Stimulated activated CD8-positive, alpha-beta memory T cell treated with anti-CD3 and anti-CD28 coated beads, Interleukin-7, amount 100 ng/mL, for 48 hours (primary cell): ENCODE measurements around the gene CYSLTR2.
"Not testable (repeated sequence)": the region's sequence is repeated elsewhere in the genome, so short reads cannot be mapped to it uniquely, and the experiment has no call there.

Source experiments
- DNase-seq, 2 donors: peaks; one replicate each; pipeline ENCODE4 v3.0.0-alpha.2; 2020; ENCODE audit warnings: low read depth in 1 of 2; ENCODE audit errors: extremely low read depth in 1 of 2

The CYSLTR2 gene

DNA sequence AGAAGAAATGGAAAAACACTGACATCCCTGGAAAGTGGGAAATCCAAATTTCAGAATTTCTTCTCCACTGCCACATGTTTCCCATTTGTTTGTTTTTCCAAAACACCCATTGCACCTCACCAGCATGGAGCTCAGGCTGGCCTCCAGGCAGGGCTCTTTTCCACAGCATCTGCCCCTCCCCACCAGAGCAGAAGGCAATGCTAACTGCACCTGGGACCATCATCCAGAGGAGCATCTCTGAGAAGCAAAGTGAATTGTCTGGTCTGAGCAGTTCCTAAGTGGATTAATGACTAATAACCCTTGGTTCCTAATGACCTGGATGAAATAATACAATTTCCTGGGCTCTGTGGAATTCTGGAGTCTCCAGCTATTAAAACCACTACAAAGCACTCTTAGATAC, 8.8 kb upstream of the CYSLTR2 start:
- DNase-seq = no peak

DNA sequence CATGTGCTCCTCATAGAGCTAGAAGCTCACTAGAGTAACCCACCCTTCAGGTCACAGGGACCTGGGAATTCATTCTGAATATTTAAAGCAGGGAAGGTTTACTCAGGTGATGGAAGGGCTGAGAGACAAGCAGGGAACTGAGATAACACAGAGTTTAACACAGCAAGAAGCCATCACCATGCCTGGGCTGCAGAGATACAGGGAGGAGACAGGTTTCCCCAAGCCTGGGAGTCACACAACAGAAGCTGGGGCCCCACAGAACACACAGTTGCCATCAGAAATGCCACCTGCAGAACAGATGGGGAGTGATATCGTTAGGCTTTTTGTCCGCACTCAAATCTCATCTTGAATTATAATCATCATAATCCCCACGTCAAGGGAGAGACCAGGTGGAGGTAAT, 7.9 kb upstream of the CYSLTR2 start:
- DNase-seq = no peak

DNA sequence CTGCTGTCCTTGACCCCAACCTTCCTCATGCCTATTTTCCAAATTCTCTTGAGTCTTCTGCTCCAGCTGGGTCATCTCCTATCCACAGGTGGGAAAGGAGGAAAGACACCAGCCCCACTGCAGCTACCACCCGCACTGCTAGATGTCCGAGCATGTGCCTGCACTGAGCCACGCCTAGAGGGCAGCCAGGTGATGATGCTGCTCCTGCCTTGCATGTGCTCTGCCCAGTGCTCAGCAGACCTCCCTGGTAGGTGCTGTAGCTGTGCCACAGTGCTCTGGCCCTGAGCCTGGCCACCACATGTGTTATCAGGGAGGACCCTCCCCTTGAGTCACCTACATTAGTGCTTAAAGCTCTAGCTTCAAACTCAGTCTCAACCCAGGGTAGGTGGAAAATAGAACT, 6.9 kb upstream of the CYSLTR2 start:
- no peak for DNase-seq

DNA sequence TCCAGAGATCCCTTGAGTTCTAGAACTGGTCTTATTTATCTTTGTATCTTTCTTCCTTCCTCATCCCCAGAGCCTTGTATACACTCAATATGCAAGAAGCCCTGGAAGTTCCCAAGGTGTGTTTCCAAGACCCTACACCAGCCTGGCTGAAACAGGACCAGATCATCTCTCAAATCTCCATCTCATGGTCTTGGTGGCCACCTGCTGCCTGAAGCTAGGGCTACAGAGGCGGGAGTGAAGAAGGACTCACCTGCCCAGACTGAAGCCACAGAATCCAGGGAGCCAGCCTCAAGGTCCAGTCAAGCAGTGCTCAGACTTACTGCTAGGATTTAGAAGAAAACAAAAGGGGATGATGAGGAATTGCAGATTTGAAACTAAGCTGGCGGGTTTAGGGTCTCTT, 6.1 kb upstream of the CYSLTR2 start:
- DNase-seq = no peak

DNA sequence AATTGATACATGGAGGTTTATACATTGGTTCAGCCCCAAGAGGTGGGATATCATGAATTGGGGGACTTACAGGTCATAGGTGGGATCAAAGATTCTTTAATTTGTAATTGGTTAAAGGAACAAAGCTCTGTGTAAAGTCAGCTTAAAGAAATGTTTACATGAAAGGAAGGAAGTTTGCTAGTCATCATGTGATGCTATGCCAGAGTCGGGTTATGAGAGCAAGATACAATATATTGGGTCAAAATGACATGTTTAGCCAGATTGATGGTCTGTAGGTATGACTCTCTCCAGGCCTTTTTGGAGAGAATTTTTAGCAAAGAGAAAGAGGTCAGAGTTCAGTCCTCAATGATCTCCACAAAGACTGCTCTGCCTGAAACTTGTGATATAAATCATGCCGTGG, 5.3 kb upstream of the CYSLTR2 start:
- no peak for DNase-seq

DNA sequence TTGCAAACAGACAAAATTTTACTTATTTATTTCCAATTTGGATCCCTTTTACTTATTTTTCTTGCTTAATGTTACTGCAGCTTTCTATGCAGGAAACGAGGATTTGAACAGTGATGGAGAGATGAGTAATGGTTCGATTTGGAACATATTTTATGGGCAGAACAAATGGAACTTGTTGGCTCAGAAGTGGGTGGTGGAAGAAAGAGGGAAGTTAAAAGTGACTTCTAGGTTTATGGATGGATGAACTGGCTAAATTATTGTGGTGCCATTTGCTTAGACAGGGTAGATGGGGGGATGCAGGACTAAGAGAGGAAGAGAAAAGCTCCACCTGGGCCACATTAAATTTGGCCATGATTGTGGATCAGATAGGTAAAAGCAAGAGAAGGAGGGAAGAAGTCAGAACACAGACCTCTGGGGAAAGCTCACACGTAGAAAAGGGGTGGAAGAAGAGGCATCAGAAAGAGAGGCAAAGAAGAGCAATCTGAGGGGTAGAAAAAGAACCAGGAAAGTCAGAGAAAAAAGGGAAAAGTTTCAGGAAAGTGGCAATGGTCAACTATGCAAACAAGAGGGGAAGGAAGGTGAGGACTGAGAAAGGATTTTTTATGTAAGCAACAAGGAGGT, 768 bp upstream of the CYSLTR2 start:
- no peak for DNase-seq

DNA sequence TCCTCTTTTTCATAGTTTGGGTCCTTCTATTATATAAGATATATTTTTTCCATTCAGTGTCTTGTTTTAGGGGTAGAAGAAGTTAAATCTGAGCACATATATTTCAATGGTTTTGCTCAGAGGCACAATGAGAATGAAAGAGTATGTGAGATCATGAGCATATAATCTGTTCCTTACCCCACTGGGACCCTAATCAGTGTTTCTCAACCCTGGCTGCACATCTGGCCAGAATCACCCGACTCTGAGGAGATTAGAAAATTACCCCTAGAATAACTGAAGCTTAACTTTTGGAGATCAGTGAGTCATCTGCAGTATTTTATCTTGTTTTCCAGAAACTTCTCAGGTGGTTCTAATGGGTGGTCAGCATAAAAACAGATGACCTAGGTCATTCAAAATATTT, 782 bp downstream of the CYSLTR2 start:
- DNase-seq = no peak

DNA sequence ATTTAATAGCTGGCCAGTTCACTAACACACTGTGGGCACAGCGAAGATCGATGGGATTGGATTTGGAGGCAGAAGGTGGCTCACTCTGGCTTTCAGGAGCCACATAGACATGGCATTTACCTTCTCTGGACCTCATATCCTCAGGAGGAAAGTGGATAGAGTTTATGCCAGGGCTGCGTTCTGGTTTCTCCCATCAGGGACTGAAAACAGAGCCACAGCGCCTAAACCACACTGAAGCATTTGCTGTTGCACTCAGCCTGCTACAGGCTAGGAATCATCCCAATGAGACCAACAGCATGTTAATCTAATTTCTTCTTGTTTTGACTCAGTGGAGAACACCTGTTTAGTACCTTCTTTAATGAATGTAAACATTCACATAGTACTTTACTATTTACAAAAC, 1.6 kb downstream of the CYSLTR2 start:
- no peak for DNase-seq

DNA sequence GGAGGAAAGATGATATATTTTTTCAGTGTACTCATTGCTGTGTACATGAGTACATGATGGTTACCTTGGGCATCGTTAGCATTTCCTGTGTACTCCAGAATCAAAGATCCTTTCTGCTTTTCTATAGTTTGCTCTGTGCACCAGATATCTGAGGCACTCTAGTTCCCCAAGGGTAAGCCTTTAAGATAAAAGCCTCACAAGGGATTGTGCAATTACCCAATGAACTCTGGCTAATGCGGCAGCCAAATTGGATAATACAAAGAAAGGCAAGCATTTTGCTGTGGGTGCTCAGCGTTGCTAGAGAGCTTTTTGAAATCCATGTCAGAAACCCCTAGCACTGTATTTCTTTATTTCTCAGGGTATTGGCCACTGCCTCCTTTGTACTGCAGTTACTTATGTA, 2.9 kb downstream of the CYSLTR2 start:
- DNase-seq = no peak

DNA sequence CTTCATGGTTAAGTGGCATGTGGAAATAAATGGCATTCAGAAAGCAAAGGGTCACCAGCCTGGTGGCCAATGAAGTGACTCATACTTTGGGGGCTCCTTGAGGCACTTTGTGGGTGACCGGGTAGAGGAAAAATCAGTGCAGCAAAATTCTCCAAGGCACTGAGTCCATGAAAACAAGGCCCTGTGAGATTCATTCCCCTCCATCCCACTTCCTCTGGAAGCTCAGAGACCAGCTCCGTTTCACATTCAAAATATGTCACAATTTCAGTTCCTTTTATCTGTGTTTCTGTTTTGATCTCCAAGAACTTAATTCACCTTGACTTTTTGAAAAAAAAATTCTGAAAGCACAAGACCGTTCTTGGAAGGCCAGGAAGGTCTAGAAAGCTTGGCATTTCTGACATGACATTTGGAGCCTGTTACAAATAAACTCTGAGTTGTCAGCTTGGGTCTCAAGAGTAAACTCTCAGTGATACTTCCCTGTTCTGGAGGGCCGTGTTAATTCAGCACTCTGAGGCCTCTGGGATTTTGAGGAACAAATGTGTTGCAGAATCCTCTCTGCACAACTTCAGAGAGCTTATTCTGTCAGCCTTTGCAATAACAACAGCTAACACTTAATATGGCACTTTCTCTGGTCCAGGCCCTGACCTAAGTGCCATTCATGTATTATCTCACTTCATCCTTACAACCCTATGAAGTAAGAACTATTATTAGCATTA, 6.8 kb downstream of the CYSLTR2 start:
- DNase-seq = no peak

DNA sequence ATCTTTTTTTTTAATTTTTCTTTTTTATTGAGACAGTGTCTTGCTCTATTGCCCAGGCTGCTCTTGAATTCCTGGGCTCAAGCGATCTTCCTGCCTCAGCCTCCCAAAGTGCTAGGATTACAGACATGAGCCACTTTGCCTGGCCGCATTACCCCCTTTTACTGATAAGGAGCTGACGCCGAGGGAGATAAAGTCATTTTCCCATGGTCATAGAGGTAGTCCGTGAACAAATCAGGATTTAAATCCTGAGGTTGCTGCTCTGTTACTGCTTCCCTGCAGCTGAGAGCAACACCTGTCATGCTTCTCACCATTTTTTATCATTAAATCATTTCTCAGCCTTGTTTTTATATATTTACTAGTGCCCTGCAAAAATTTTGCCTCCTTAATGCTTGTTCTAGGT, 7.4 kb downstream of the CYSLTR2 start:
- no peak for DNase-seq

DNA sequence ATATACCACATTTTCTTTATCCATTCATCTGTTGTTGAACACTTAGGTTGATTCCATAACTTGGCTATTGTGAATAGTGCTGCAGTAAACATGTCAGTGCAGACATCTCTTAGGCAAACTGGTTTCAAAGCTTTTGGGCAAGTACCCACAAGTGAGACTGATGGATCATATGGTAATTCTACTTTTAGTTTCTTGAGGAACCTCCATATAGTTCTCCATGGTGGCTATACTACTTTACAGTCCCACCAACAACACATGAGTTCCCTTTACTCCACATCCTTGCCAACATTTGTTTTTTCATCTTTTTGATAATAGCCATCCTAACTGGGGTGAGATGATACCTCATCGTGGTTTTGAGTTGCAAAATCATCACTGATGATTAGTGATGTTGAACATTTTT, 8.5 kb downstream of the CYSLTR2 start:
- DNase-seq = no peak

DNA sequence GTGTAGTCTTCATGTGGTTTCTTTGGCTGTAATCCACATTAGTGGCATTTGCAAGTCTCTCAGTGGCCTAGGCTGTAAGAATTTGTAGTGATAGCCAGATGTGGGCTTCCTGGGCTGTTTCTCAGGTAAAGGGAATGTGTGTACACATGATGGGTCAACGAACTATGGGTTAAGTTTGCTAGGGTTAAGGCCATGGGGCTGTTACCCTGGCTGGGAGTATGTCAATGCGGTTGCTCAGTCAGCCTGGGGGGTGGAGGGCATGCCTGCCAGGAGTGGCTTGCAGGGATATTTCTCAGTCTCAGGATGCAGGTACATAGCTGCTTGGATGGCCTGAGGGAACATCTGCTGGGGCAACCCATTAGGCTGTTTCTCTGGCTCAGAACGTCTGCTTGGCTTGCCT, 13.4 kb downstream of the CYSLTR2 start:
- no peak for DNase-seq

DNA sequence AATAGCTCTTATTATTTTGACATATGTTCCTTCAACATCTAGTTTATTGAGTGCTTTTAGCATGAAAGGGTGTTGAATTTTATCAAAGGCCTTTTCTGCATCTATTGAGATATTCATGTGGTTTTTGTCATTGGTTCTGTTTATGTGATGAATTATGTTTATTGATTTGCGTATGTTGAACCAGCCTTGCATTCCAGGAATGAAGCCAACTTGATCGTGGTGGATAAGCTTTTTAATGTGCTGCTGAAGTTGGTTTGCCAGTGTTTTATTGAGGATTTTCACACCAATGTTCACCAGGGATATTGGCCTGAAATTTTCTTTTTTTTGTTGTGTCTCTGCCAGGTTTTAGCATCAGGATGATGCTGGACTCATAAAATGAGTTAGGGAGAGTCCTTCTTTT, 17.7 kb downstream of the CYSLTR2 start:
- DNase-seq = not testable (repeated sequence)

DNA sequence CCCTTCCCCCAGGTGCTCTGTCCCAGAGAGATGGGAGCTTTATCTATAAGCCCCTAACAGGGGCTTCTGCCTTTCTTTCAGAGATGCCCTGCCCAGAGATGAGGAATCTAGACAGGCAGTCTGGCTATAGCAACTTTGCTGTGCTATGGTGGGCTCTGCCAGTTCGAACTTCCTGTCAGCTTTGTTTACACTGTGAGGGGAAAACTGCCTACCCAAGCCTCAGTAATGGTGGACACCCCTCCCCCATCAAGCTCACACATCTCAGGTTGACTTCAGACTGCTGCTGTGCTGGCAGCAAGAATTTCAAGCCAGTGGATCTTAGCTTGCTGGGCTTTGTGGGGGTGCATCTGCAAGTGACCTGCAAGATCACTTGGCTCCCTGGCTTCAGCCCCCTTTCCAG, 21.5 kb downstream of the CYSLTR2 start:
- no peak for DNase-seq

DNA sequence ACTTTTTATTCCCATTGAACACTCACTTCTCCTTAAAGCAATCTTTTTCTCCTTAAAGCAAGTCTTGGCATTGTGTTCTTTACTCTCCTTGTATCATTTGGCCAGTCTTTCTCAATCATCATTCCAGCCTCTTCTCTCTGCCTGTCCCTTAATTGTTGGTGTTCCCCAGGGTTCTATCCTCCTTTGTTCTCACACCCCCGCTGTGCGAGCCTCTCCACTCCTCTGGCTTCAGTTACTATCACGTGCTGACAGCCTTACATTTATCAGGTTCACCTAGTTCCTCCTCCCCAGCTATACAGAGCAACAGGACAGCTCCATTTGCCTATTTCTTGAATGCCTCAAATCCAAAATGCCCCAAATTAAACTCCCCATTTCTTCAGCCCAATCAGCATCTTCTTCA, 24.6 kb downstream of the CYSLTR2 start:
- no peak for DNase-seq

DNA sequence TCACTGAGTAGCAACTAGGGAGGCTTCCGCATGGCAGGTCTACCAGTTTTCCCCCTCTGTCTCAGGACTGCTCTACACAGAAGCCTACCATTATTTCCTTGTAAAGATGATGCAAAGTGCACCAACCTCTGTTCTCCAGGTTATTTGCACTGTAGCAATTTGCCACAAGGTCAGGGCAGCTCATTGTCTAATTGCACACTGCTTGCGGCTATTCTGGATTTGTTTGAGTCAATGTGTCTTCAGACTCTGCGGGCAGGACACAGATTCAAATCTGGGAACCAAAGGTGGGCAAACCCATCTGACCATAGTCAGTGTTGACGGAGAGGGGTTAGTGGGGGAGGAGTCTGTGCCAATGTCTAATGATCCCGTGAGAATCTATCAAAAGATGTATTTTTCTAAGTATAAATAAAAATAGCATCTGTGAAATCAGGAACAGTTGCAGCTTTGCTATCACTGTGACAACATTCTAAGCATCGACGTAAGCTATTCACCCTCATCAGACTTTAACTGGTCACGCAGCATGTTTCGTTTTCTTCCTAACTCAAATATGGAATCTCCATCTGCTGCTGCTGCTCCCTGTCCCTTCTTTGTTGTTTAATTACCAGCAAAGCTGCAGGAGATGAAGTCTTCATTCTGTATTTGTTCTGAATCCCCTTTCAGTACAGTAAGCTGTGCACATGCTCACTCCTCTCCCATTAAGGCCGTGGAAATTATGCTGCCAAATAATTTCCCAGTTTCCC, 26.4 kb downstream of the CYSLTR2 start:
- DNase-seq = no peak

DNA sequence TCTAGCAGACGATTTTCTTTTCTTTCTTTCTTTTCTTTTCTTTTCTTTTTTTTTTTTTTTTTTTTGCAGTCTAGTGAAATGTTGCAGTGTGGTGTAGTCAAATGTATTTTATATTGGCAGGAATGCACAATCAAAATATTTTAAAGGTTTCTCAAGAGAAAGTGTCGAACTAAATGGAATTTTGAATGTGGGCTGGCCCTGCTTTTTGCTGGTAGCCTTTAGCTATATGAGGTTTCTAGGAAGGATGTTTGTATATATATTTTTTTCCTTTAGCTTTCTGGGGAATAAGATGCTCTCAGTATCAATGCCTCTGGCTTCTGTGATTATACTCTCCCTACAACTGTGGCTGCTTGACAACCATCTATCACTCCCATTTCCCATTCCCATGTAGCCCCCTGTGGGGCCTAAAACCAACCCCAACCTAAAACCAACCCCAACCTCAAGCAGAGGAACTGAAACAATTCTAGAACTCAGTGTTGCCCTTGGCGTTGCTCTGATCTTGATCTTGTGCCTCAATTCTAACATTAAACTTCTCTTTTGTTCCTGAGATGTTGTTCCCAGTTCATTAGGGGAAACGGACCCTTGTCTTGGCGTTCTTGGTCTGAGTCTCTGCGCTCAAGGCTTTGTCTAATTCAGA, 27.1 kb downstream of the CYSLTR2 start:
- DNase-seq = no peak

DNA sequence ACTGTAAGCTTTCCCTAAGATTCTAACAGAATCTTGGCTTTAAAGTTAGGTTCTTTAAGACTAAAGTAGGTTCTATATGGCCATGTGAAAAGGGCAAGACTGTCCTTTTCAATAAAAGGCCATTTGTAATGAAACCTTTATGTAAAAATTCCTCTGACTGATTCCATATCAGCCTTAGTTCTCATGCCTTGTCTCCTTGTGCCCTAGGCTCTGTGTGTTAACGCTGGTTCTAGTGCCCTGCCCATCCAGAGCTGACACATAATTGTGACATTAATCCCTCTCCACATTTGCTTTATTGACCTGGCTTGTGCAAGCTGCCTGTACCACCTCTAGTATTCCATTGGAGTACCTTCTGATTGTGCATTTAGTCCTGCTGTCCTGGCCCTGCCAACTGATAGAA, 28.2 kb downstream of the CYSLTR2 start:
- DNase-seq = no peak

DNA sequence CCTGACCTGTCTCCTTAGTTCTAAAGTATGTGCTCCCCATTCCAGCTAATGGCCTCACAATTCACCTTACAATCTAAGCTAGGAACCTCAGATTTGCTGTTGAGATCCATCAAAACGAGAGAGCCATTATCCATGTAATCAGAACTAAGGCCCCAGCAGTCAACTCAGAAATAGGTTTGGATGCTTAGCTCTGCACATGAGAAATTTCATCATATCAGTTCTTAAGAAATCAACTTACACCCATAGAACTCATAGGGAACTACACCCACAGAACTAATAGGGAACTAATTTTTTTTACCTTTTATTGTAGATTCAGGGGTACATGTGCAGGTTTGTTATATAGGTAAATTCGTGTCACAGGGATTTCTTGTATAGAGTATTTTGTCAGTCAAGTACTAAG, 28.7 kb downstream of the CYSLTR2 start:
- DNase-seq = no peak

DNA sequence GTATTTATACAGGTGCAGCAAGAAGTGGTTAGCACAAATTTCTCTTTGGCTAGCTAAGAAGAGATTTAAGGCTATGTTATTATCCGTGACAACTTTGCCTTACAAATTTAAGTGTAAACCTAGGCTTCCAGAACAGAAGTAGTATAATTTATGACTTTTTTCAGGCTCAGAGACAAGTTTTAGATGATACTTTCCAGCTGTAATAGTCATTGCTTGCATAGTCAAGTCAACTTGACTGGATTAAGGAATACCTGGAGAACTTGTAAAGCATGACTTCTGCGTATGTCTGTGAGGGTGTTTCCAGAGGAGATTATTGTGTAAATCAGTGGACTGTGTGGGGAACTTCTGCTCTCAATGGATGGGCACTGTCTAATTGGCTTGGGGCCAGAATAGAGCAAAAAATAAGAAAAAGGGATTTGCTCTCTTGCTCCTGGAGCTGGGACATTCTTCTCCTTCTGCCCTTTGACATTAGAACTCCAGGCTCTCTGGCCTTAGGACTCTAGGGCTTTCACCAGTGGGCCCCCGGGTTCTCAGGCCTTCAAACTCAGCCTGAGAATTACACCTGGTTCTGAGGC, 33.0 kb downstream of the CYSLTR2 start:
- no peak for DNase-seq
